Aorta (tissue), 5 donors: ENCODE measurements around the gene AKAP13. TPM values are rescaled to one million over a fixed set of nuclear protein-coding genes. Genes with fewer than 3 reads are reported as not detected.

Experiments
- ATAC-seq: fragments of 200-7000 bp; cut with Tn5 transposase; one replicate; pipeline ENCODE4 v1.9.1; 2022; ENCODE audit warnings: moderate library complexity; ENCODE audit not compliant: low FRiP score
- DNase-seq, 2 donors: peaks; one replicate each; pipeline ENCODE4 v3.0.0-alpha.2; 2020
- H3K27ac ChIP-seq, 2 donors: one replicate each; pipeline ENCODE4 v1.5.1; 2013; ENCODE audit warnings: low read length in 2 of 2, mild to moderate bottlenecking in 2 of 2, moderate library complexity in 2 of 2, control low read depth in 1 of 2, inconsistent platforms in 1 of 2, low read depth in 1 of 2
- H3K27me3 ChIP-seq, 2 donors: one replicate each; pipeline ENCODE4 v1.6.1; 2013; ENCODE audit warnings: control low read depth in 1 of 2, low read length in 1 of 2, mild to moderate bottlenecking in 1 of 2, moderate library complexity in 1 of 2; ENCODE audit not compliant: insufficient read depth in 2 of 2, control insufficient read depth in 1 of 2
- H3K36me3 ChIP-seq, 2 donors: one replicate each; pipeline ENCODE4 v1.6.1; 2013; ENCODE audit warnings: control low read depth in 1 of 2, low read length in 1 of 2, mild to moderate bottlenecking in 1 of 2; ENCODE audit not compliant: insufficient read depth in 2 of 2, control insufficient read depth in 1 of 2
- H3K4me1 ChIP-seq, 2 donors: one replicate each; pipeline ENCODE4 v1.6.1; 2013; ENCODE audit warnings: low read length in 2 of 2, control low read depth in 1 of 2, mild to moderate bottlenecking in 1 of 2, moderate library complexity in 1 of 2; ENCODE audit not compliant: insufficient read depth in 2 of 2, control insufficient read depth in 1 of 2
- H3K4me3 ChIP-seq, 2 donors: one replicate each; pipeline ENCODE4 v1.5.1; 2013; ENCODE audit warnings: low read length in 2 of 2, control low read depth in 1 of 2, mild to moderate bottlenecking in 1 of 2
- H3K9me3 ChIP-seq: one replicate; pipeline ENCODE4 v1.6.1; 2013; ENCODE audit warnings: mild to moderate bottlenecking, low read length; ENCODE audit not compliant: control insufficient read depth
- WGBS, 2 donors: extraction: QIAGEN DNeasy Blood & Tissue Kit; methylation state at CpG; one replicate each; pipeline ENCODE4 v1.1.7; 2013; 5-methylcytosine and 5-hydroxymethylcytosine counted together
- intact Hi-C, 2 donors: fragments of 100-400 bp; cut with DNase I; formaldehyde crosslinking; loops; one replicate each; pipeline versions ENCODE4 v1.14.2 to v1.15.0; 2022
- polyA plus RNA-seq, 2 donors: library from polyadenylated mRNA; stranded (reverse); fragments of 200-250 nt; gene quantifications; one replicate each; pipeline ENCODE4 v1.2.3, GENCODE V29; 2013
- total RNA-seq, 2 donors: library from RNA; stranded (reverse); fragmentation: NEBNext Ultra II Directional; extraction: Animal tissue kit (Norgen Biotek cat#: 25700); gene quantifications; one replicate each; pipeline ENCODE4 v1.2.1, GENCODE V29; 2021
- donor health status: healthy with polysubstance abuse.
- donor health status: Bipolar disorder and iron deficiency.
- donor health status: DM: no; HTN: no; CAD: no.
- donor health status: DM: no; HTN: no; CAD: no.
- donor health status: DM: yes; HTN: yes; CAD: no.

Gene AKAP13
- total and polyA plus RNA-seq, 4 donors, result 29.6 to 267 (median 138) TPM

DNA sequence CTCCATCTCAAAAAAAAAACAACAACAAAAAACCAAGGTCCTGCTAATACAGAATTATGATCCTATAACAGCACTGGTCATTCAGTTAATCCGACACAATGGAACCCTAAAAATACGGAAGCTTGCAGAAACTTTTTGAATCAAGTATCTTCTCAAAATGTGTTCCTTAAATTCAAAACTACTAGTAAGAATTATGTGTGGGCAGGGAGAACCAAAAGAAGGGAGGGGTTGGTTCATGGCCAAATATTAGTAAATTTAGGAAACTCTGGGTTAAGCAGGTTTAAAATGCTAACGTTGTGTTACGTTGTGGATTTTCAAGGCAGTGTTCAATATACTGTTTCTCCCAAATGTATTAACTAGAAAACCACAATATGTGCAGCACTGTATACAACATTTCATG, 298.8 kb downstream of the AKAP13 start:
- intact Hi-C loops, result no loop called here
- H3K27me3 ChIP-seq, result no peaks in the 10 kb centered on the region
- peaks cover 0 to 2% of the 10 kb centered on the region in 2 donors for H3K4me1 ChIP-seq
- ATAC-seq (no peak), DNase-seq (no peak)
- no peak overlapping the region for H3K27ac ChIP-seq
- H3K36me3 ChIP-seq, result peaks cover 3 to 10% of the 10 kb centered on the region in 2 donors
- no peaks in the 10 kb centered on the region for H3K9me3 ChIP-seq
- WGBS, 2 donors, result 83% methylated on average over 4 of the region's 4 CpGs
- no peak overlapping the region for H3K4me3 ChIP-seq

- Histone ChIP-seq H3K27ac (no peak overlapping the region), H3K9me3 (no peaks in the 10 kb centered on the region), H3K27me3 (no peaks in the 10 kb centered on the region), H3K4me1 (no peaks in the 10 kb centered on the region), H3K36me3 (peaks cover 3 to 12% of the 10 kb centered on the region in 2 donors), H3K4me3 (no peak overlapping the region)
- WGBS, 2 donors, result 75% methylated on average over 4 of the region's 4 CpGs
- no peak for ATAC-seq
- DNase-seq, result no peak
- intact Hi-C loops, result no loop called here
These were observed 301.0 kb downstream of the AKAP13 start for GRCh38 chr15:85681386-85681785.

GRCh38 chr15:85684174-85684710, 303.8 kb downstream of the AKAP13 start:
- Histone ChIP-seq H3K4me1 (no peaks in the 10 kb centered on the region), H3K27ac (no peak overlapping the region), H3K4me3 (no peak overlapping the region), H3K36me3 (peaks cover 0 to 8% of the 10 kb centered on the region in 2 donors), H3K27me3 (no peaks in the 10 kb centered on the region), H3K9me3 (no peaks in the 10 kb centered on the region)
- no peak for ATAC-seq
- DNase-seq, result no peak
- 62 to 64% methylated on average over 6 of the region's 6 CpGs for WGBS, 2 donors
- intact Hi-C loops, result no loop called here

DNA sequence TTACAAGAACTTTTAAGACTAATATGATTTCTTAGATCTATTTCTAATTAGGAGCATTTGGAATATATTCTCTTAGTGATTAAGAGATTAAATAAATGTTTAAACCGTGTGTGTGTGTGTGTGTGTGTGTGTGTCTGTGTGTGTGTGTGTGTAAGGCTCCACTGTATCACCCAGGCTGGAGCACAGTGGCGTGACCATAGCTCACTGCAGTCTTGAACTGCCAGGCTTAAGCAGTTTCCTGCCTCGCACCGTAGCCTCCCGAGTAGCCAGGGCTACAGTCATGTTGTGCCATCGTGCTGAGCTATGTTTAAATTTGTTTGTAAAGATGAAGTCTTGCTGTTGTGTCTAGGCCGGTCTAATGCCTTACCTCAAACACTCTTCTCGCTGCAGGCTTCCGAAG, 305.0 kb downstream of the AKAP13 start:
- H3K4me1 ChIP-seq, result no peaks in the 10 kb centered on the region
- 76 to 87% methylated on average over 9 of the region's 9 CpGs for WGBS, 2 donors

DNA sequence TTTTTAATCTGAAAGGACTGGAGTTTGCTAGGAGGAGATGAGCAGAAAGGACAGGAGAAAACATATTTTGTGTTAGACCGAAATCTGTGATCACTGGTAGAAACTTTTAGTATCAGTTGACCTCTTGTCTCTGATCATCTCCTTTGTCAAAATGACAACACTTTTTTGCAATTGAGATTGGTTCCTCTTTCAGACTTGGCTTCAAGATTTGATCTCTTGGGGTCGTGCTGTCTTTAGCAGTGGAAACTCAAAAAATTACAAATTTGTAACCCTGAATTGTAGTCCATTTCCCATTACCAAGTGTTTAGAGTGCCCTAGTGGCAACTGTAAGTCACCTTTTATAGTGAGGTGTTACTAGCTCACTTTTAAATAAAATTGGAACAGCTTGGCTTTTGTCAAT, 306.9 kb downstream of the AKAP13 start:
- ATAC-seq, result no peak
- no peak for DNase-seq
- WGBS, 2 donors, result 91 to 95% methylated on average over 2 of the region's 2 CpGs
- H3K27me3 ChIP-seq, result no peaks in the 10 kb centered on the region
- H3K4me3 ChIP-seq, result no peak overlapping the region
- peaks cover 0 to 8% of the 10 kb centered on the region in 2 donors for H3K36me3 ChIP-seq
- H3K4me1 ChIP-seq, result peaks cover 0 to 3% of the 10 kb centered on the region in 2 donors
- intact Hi-C loops, result no loop called here
- no peak overlapping the region for H3K27ac ChIP-seq
- H3K9me3 ChIP-seq, result no peaks in the 10 kb centered on the region

More for the DNA sequence above, 305.0 kb downstream of the AKAP13 start:
- Histone ChIP-seq H3K9me3 (no peaks in the 10 kb centered on the region), H3K27ac (no peak overlapping the region), H3K4me3 (no peak overlapping the region), H3K27me3 (no peaks in the 10 kb centered on the region), H3K36me3 (peaks cover 0 to 8% of the 10 kb centered on the region in 2 donors)
- ATAC-seq (no peak), DNase-seq (no peak)
- intact Hi-C loops, result no loop called here

GRCh38 chr15:85688711-85689110, 308.3 kb downstream of the AKAP13 start:
- H3K27ac ChIP-seq, result no peak overlapping the region
- no peak for DNase-seq
- peaks cover 3 to 8% of the 10 kb centered on the region in 2 donors for H3K4me1 ChIP-seq
- H3K9me3 ChIP-seq, result no peaks in the 10 kb centered on the region
- ATAC-seq, result no peak
- WGBS, 2 donors, result 42 to 55% methylated on average over 3 of the region's 3 CpGs
- H3K36me3 ChIP-seq, result peaks cover 0 to 7% of the 10 kb centered on the region in 2 donors
- intact Hi-C loops, result no loop called here
- no peak overlapping the region for H3K4me3 ChIP-seq
- no peaks in the 10 kb centered on the region for H3K27me3 ChIP-seq

- Histone ChIP-seq H3K4me1 (peaks cover 3 to 8% of the 10 kb centered on the region in 2 donors), H3K9me3 (no peaks in the 10 kb centered on the region), H3K27ac (peak overlapping the region; percentile 37 to 38), H3K27me3 (no peaks in the 10 kb centered on the region), H3K36me3 (no peaks in the 10 kb centered on the region), H3K4me3 (peak overlapping the region; percentile 26 to 47)
- ATAC-seq, result peak; percentile 74
- peak in 1 of 2 donors; percentile 66 for DNase-seq
- intact Hi-C loops, result no loop called here
- WGBS, 2 donors, result 0 to 1% methylated on average over 9 of the region's 9 CpGs
These were observed 309.3 kb downstream of the AKAP13 start for GRCh38 chr15:85689729-85690128.

- Histone ChIP-seq H3K9me3 (no peaks in the 10 kb centered on the region), H3K36me3 (no peaks in the 10 kb centered on the region), H3K4me1 (peaks cover 3 to 8% of the 10 kb centered on the region in 2 donors), H3K4me3 (no peak overlapping the region), H3K27ac (no peak overlapping the region), H3K27me3 (no peaks in the 10 kb centered on the region)
- DNase-seq (no peak), ATAC-seq (no peak)
- intact Hi-C loops, result no loop called here
- WGBS, 2 donors, result 78 to 86% methylated on average over 4 of the region's 4 CpGs
These were observed 310.3 kb downstream of the AKAP13 start for GRCh38 chr15:85690561-85691231.
